KBM-7 (cell line): ENCODE data around the gene UBE2H.
"Not testable (repeated sequence)": the region's sequence is repeated elsewhere in the genome, so short reads cannot be mapped to it uniquely, and the experiment has no call there.

Experiments
- DNase-seq: peaks from one replicate; pipeline ENCODE4 v3.0.0-alpha.2; 2015
- in situ Hi-C: fragments of 300-500 bp; cut with MboI; formaldehyde crosslinking; loops from 2 replicates; pipeline ENCODE4 v1.14.3; 2020; ENCODE audit warnings: low sequenced_read_pairs, low pct_unique_long_range_greater_than_20kb, mixed read lengths

The UBE2H gene

GRCh38 chr7:129830949-129831348 is 121.8 kb downstream of the UBE2H start:
- DNase-seq, result no peak
- in situ Hi-C loops, result loop anchor here (25.0 kb wide), 1 partner anchor 181 kb away; no protein-coding TSS in a partner anchor

GRCh38 chr7:129829737-129830631 is 122.8 kb downstream of the UBE2H start:
- DNase-seq, result peak; percentile 67
- in situ Hi-C loops, result loop anchor here (25.0 kb wide), 1 partner anchor 182 kb away; no protein-coding TSS in a partner anchor

- in situ Hi-C loops, result loop anchor here (25.0 kb wide), 1 partner anchor 183 kb away; no protein-coding TSS in a partner anchor
- no peak for DNase-seq
Measured at GRCh38 chr7:129828989-129829736, 123.6 kb downstream of the UBE2H start.

GRCh38 chr7:129828078-129828762 is 124.5 kb downstream of the UBE2H start:
- in situ Hi-C loops, result loop anchor here (25.0 kb wide), 1 partner anchor 184 kb away; no protein-coding TSS in a partner anchor
- no peak for DNase-seq

- in situ Hi-C loops, result loop anchor here (25.0 kb wide), 1 partner anchor 185 kb away; no protein-coding TSS in a partner anchor
- no peak for DNase-seq
Measured at GRCh38 chr7:129827467-129827990, 125.2 kb downstream of the UBE2H start.

GRCh38 chr7:129826895-129827294 is 125.9 kb downstream of the UBE2H start:
- in situ Hi-C loops, result loop anchor here (25.0 kb wide), 1 partner anchor 185 kb away; no protein-coding TSS in a partner anchor

GRCh38 chr7:129825209-129825970 is 127.4 kb downstream of the UBE2H start:
- in situ Hi-C loops, result loop anchor here (25.0 kb wide), 1 partner anchor 187 kb away; no protein-coding TSS in a partner anchor

More at GRCh38 chr7:129826895-129827294, 125.9 kb downstream of the UBE2H start:
- not testable (repeated sequence) for DNase-seq

GRCh38 chr7:129824291-129825208 is 128.2 kb downstream of the UBE2H start:
- DNase-seq, result peak; percentile 61
- in situ Hi-C loops, result loop anchor here (25.0 kb wide), 1 partner anchor 188 kb away; no protein-coding TSS in a partner anchor

More at GRCh38 chr7:129825209-129825970, 127.4 kb downstream of the UBE2H start:
- DNase-seq, result peak; percentile 81

GRCh38 chr7:129823143-129823542 is 129.6 kb downstream of the UBE2H start:
- DNase-seq, in situ Hi-C loops: not testable (repeated sequence)

- no peak for DNase-seq
- in situ Hi-C loops, result no loop called here
Measured at GRCh38 chr7:129821476-129821875, 131.3 kb downstream of the UBE2H start.

- in situ Hi-C loops, result no loop called here
- DNase-seq, result no peak
Measured at GRCh38 chr7:129816742-129817141, 136.0 kb downstream of the UBE2H start.

GRCh38 chr7:129807863-129808262 is 144.9 kb downstream of the UBE2H start:
- no peak for DNase-seq
- in situ Hi-C loops, result no loop called here

GRCh38 chr7:129804890-129805719 is 147.7 kb downstream of the UBE2H start:
- in situ Hi-C loops, result no loop called here
- DNase-seq, result no peak

- in situ Hi-C loops, result no loop called here
- DNase-seq, result no peak
Measured at GRCh38 chr7:129804111-129804889, 148.5 kb downstream of the UBE2H start.

- in situ Hi-C loops, result no loop called here
Measured at GRCh38 chr7:129803546-129804081, 149.1 kb downstream of the UBE2H start.

More at GRCh38 chr7:129803546-129804081, 149.1 kb downstream of the UBE2H start:
- DNase-seq, result no peak
